Stimulated activated CD8-positive, alpha-beta memory T cell treated with anti-CD3 and anti-CD28 coated beads, Interleukin-4, amount 100 ng/mL, for 48 hours (primary cell): ENCODE data around the gene TDRKH.
"Not testable (repeated sequence)": the region's sequence is repeated elsewhere in the genome, so short reads cannot be mapped to it uniquely, and the experiment has no call there.

Experiments used
- DNase-seq: peaks from one replicate; pipeline ENCODE4 v3.0.0-alpha.2; 2020

The TDRKH gene

DNA sequence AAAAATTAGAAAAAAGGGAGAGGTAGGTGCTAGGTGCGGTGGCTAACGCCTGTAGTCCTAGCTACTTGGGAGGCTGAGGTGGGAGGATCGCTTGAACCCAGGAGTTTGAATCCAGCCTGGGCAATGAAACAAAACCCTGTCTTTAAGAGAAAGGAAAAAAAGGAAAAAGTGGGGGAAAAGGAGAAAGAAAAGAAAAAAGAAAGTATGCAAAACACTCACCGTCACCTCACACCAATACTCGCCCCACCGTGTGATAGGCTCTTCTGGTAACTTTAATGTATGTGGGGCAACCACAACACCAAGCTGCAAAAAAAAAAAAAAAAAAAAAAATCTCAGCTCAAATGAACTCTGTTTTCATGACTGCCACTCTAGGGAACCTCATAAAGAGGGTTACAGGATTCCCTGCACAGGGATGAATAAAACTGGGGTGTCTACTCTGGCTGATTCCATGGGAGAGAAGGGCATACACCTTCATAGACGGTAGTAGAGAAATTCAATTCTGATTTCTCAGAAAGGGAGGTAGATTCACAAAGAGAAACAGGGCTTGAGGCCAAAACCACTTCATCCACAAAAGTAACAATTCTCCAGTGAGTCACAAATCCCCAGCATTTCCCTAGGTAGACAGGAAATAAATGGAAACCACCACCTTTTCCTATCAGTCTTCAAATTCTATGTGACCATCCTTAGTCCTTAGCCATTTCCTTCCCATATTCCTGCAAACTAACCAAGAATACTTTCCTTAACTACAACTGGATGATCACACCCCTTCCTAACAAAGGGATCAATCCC is 29.5 kb downstream of the TDRKH start:
- DNase-seq, result no peak

DNA sequence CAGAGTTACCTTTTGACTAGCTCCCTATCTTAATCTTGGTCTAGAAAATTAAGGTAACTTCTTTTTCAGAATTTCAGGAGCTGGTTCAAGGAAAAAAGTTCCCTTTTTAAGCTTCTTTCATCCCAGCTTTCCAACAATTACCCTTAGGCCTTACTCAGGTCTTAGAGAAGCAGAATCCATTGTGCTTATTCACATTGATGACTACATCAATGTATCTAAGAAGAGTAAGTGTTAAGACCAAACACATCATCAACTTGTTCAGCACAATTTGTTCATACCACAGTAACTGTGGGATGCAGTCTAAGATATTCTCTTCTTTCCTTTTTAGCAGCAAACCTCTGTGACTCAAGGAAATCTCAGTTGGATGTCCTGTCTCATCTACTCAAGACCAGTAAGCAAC is 31.1 kb downstream of the TDRKH start:
- no peak for DNase-seq

DNA sequence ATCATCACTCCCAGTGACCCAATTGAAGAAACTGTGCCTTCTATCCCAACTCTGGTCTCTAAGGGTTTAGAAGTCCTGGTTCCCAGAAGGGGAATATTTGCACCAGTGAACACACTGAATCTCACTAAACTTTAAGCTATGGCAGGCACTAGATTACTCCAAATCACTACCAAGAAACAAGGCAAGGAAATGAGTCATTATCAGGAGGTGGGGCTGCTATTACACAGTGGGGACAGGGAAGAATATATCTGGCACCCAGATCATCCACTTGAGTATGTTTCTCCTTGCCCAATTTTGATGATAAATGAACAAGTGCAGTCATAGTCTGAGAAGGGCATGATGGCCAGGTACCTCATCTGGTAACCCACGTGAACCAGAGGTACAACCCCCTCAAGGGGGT is 34.0 kb downstream of the TDRKH start:
- no peak for DNase-seq

DNA sequence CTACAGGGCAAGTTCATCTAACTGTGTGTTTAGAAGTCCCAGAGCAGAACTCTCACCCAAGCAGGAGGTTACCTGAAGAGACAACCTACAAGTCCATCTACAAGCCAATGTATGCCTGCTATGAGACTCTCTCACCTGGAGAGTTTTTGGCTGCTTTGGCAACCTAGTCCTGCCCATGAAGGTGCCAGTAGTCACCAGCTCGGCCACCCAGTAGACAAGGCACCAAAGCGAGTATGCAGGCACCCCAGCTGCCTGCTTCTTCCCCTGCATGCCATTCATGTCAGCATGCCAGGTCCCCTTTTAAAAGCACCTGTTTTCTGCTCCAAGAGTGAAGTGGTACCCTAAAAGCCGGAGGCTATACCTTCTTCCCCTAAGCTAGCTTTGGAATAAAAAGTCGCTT is 48.8 kb downstream of the TDRKH start:
- DNase-seq, result no peak

DNA sequence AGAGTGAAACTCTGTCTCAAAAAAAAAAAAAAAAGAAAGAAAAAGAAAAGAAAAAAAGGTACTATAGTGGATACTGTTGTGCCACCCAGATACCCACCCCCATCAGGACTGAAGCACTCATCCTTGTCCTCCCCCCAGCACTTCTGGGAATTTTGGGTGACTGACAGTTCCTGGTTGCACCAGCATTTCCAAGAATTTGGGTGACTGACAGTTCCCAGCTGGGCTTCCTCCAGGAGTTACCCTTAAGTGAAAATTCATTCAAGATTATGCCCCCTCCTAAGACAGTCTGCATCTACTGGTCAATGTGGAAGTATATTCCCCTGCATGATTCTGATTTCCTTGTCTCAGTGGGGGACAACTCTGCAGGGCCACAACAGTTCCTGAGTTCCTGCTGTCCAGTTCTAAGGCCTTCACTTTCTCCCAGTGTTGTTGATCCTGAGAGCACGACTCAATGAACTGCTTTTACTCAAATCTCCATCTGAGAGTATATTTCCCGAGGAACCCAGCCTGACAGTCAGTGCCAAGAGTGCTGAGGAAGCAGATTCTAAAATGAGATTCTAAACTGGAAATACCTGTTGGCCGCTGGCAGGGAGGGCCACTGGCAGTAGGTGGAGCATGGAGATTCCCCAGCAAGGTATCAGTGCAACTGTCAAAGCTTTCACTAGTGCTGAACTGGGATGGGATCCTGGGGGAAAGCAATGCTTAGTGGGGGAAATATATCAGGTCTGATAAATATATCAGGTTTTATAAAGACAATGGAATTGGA is 50.5 kb downstream of the TDRKH start:
- no peak for DNase-seq

DNA sequence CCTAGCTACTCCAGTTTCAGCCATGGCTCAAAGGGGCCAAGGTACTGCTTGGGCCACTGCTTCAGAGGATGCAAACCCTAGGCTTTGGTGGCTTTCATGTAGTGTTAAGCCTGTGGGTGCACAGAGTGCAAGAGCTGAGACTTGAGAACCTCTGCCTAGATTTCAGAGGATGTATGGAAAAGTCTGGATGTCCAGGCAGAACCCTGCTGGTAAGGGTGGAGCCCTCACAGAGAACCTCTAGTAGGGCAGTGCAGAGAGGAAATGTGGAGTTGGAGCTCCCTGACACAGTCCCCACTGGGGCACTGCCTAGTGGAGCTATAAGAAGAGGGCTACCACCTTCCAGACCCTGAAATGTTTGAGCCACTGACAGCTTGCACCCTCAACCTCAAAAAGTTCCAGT is 52.8 kb downstream of the TDRKH start:
- DNase-seq, result no peak

DNA sequence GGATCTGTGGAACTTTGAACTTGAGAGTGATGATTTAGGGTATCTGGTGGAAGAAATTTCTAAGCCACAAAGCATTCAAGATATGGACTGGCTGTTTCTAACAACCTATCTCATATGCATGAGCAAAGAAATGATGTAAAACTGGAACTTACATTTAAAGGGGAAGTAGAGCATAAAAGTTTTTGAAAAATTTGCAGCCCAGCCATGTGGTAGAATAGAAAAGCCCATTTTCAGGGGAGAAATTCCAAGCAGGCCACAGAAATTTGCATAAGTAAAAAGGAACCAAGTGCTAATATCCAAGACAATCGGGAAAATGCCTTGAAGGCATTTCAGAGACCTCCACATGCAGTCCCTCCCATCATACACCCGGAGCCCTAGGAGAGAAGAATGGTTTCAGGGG is 53.3 kb downstream of the TDRKH start:
- DNase-seq, result no peak

DNA sequence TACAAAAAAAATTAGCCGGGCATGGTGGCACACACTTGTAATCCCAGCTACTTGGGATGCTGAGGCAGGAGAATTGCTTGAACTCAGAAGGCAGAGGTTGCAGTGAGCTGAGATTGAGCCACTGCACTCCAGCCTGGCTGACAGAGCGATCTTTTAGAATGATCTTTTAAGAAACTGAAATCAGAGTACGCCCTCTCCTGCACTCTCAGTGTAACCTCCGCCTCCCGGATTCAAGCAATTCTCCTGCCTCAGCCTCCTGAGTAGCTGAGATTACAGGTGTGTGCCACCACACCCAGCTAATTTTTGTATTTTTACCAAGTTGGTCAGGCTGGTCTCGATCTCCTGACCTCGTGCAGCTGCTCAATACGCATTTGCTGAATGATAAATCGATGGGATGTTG is 56.3 kb downstream of the TDRKH start:
- DNase-seq, result not testable (repeated sequence)

DNA sequence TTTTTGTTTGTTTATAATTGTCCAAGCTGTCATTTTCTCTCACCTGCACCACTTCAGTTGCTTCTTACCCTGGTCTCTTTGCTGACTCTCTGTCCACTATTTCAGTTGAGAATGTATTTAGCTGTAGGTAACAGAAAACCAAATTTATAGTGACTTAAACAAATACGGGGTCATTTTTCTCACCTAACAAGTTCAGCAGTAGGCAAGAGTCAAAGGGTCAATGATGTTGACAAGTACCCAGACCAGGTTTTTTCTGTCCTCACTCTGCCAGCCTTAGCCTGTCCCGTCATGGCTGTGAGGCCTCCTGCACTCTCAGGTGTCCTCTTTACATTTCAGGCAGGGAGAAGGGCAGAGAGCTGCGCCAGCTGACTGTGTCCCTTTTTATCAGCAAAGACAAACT is 57.2 kb downstream of the TDRKH start:
- no peak for DNase-seq

DNA sequence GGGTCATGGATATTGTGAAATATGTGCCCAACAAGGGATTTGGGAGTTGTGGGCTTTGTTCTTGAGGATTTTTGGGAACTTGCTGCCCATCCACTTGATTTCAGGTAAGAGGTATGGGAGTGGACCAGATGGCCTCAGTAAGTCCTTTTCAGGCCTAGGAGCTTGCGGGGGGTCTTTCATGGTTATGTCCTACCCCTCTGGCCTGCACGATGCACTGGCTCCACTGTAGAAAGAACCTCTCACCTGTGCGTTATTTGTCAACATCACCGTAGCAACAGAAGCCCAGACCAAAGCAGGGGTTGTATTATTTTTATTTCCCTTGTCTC is 60.4 kb downstream of the TDRKH start:
- DNase-seq, result no peak

DNA sequence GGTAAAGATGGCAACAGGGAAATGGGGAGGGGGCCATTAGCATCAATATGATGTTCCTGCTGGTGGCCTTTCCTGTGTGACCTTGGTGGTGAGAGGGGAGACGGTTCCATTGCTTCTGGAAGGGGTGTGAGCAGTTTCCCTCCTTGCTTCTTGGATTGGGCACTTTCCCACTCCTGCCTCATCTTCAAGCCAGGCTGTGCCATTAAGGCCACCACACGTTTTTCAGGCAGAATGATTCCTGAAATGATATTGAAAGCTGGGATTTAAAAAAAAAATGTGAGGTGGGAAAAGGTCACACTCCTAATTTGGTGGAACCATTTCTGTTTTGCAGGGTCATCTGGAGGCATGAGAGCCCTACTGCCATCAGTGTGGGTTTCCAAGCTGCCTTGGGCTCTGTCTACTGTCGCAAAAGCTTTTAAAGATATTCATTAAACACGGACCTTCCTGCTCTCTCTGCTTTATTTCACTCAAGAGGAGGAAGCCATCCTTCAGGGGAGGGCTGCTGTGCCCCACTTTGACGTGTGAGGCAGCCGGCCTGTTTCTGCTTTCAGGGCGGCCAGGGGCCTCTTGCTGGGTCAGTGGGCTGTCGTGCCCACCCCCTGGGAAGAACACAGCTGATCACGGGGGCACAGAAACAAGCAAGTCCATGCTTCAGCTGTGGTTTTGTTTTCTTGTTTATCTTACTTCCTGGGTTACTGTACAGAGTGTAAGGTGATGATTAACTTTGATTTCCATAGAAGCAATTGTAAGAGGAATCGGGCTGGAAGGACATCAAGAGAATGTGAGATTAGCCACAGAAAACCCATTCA is 60.9 kb downstream of the TDRKH start:
- no peak for DNase-seq

DNA sequence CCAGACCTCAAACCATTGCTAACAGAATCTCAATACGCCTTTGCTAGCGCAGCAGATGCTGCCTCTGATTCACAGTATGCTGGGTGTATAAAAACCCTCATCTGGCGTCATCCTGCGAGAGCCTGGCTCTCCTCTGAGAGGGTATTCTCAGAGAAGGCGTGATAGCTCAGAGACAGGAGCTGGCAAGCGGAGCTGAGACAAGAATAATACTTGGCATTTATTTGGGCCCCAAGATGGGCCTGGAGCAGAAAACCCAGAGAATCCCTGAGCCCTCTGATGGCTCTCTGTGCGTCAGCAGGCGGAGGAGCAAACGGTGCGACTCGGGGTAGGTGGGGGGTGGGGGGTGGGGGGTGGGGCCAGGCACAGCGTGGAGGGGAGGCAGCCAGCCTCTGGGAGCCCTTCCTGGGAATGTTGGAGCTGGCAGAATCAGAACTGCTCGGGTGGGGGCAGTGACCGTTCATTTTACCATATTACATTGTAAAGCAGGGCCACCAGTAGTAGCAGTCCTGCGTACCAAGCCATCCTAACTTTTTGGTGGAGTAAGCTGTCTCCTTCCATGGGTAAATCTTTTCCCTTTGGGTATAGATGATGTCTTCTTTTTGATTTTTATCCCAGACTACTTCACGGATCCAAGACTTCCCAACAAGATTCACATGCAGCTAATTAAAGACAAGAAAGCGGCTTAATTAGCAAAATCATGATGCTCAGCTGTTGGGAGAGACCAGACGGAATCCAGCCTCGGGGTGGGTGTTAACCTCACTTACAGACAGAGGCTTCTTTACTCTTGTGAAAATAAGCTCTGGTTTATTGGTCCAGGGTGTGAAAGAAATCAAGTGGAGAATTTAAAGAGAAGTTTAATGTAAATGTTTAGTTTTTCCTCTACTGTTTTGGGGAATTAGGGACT is 61.9 kb downstream of the TDRKH start:
- DNase-seq, result no peak

DNA sequence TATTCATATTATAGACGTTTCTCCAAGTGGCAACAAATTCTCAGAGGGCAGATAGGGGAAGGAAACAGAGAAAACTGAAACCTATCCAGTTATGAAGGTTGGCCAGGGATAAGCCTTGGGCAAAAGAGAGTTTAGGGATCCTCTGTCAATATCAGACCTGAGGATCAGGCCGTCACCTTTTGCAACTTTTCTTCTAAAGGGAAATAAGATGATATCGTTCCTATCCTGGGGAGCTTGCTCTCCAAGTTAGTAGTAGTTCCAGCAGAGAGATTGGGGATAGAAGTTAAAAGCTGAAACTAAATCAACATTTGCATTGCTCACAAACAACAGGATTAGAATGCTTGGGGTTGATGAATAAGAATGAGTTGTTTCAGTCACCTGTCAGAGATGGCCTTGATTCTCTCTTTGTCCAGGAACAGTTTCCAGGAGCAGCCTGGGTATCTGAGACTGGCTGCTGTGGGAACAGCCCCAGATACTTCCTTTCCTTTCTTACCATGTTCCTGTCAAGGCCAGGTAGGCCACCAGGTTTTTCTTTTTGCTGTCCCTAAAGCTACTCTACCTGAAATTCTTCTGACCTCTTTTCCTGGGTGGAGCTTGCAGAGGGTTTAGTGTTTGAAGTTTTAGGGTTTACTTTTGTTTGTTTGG is 66.5 kb downstream of the TDRKH start:
- DNase-seq, result no peak
